HepG2 (cell line): Measurements from ENCODE around the gene CDH1. TPM values are rescaled to one million over a fixed set of nuclear protein-coding genes. Genes with fewer than 3 reads are reported as not detected.

Experiments used
- CEBPG ChIP-seq: IDR thresholded peaks from 2 replicates; pipeline ENCODE4 v1.6.1; 2016
- FOXC1 ChIP-seq: sonication (generic); formaldehyde crosslinking; IDR thresholded peaks from 2 replicates; pipeline ENCODE4 v1.8.0; 2022; ENCODE audit warnings: mild to moderate bottlenecking, missing genetic modification reagents, borderline replicate concordance
- HMG20A ChIP-seq: IDR thresholded peaks from 2 replicates; pipeline ENCODE4 v1.6.1; 2016; ENCODE audit warnings: borderline replicate concordance
- HNF4A ChIP-seq: sonication (generic); formaldehyde crosslinking; IDR thresholded peaks from 2 replicates; pipeline ENCODE4 v1.4.0; 2020; ENCODE audit warnings: missing genetic modification reagents
- KAT8 ChIP-seq: IDR thresholded peaks from 2 replicates; pipeline ENCODE4 v1.6.1; 2016; ENCODE audit warnings: missing genetic modification reagents, missing compliant biosample characterization
- ZBTB20 ChIP-seq: sonication (generic); formaldehyde crosslinking; IDR thresholded peaks from 2 replicates; pipeline ENCODE4 v1.8.1; 2023; ENCODE audit warnings: missing genetic modification reagents, low read depth, mild to moderate bottlenecking, borderline replicate concordance
- ZBTB7A ChIP-seq: sonication (generic); formaldehyde crosslinking; IDR thresholded peaks from 2 replicates; pipeline ENCODE4 v1.8.0; 2022; ENCODE audit warnings: mild to moderate bottlenecking, missing genetic modification reagents
- ZFP41 ChIP-seq: sonication (generic); formaldehyde crosslinking; IDR thresholded peaks from 2 replicates; pipeline ENCODE4 v1.4.0; 2020; ENCODE audit warnings: mild to moderate bottlenecking, missing genetic modification reagents, borderline replicate concordance
- ZKSCAN1 ChIP-seq: fragments of 150-350 bp; IDR thresholded peaks from 2 replicates; pipeline ENCODE4 v1.6.1; 2014; ENCODE audit warnings: low read length
- ZMAT3 ChIP-seq: sonication (generic); formaldehyde crosslinking; conservative IDR thresholded peaks from 2 replicates; pipeline ENCODE4 v1.7.0; 2021; ENCODE audit warnings: missing genetic modification reagents
- ZNF644 ChIP-seq: IDR thresholded peaks from 2 replicates; pipeline ENCODE4 v1.6.1; 2016; ENCODE audit warnings: low read depth
- ZNF83 ChIP-seq: sonication (generic); formaldehyde crosslinking; IDR thresholded peaks from 2 replicates; pipeline ENCODE4 v1.4.0; 2020; ENCODE audit warnings: missing genetic modification reagents, mild to moderate bottlenecking, borderline replicate concordance
- polyA plus RNA-seq, 8 experiments: library from polyadenylated mRNA; depleted of rRNA in 3 of 8; stranded (reverse) in 7 of 8; unstranded in 1 of 8; fragments of >200 nt; fragmentation: Illumina TruSeq in 4 of 8; extraction: Trizol in 4 of 8; gene quantifications; 2 replicates each; pipeline versions ENCODE4 v1.2.1 to v1.2.3, GENCODE V29; 2011 to 2016; ENCODE audit warnings: low read depth in 4 of 8, missing spikeins in 1 of 8, mixed read lengths in 1 of 8; ENCODE audit not compliant: insufficient read depth in 1 of 8
- total RNA-seq, 5 experiments: library from RNA; depleted of rRNA; stranded (reverse); fragments of >200 nt; fragmentation: Illumina TruSeq; extraction: Trizol; gene quantifications; 2 replicates each; pipeline ENCODE4 v1.2.3, GENCODE V29; 2016; ENCODE audit warnings: low read depth in 1 of 5
- TF ChIP-seq, protein P1 (sequence below): sonication (generic); formaldehyde crosslinking; IDR thresholded peaks from 2 replicates; pipeline ENCODE4 v1.8.0; 2023; ENCODE audit warnings: mild to moderate bottlenecking, missing genetic modification reagents
- TF ChIP-seq, protein P2 (sequence below): sonication (generic); formaldehyde crosslinking; IDR thresholded peaks from 2 replicates; pipeline ENCODE4 v1.4.0; 2020; ENCODE audit warnings: missing genetic modification reagents, borderline replicate concordance

The CDH1 gene
- total and polyA plus RNA-seq, 2 of the 13 experiments (the other 11 are each of a cell fraction or from before 2014, with no cell fraction given), result 0.95 to 9.8 TPM

DNA sequence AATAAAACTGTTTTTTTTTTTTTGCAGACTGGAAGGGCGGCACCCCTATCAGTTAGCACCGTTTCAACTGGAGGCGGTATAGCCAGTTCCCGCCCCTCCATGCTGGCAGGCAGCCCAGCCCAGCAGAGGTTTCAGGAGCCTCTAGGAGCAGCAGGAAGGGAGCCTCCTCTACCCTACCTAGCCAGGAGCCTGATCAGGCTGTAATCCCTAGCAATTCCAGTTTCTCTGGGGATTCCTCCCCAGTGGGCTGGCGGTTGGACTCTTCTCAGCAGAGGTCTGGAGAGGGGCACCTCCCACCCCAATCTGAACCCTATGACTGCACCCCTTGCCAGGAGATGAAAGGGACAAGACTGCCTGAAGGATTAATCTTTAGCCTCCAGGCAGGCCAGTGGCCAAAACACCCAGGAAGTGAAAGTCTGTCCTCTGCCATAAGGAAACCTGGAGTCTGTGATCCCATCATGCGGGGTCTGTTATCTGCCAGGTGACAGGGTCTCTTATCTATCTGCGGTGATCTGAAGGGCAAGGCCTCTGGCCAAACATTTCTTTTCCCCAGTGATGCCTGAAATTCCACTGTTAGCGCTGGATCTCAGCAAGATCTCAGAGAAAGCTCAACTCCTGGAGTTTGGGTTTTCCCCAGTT, 4.9 kb upstream of the CDH1 start (continued):
- TF ChIP-seq, protein P1, sequence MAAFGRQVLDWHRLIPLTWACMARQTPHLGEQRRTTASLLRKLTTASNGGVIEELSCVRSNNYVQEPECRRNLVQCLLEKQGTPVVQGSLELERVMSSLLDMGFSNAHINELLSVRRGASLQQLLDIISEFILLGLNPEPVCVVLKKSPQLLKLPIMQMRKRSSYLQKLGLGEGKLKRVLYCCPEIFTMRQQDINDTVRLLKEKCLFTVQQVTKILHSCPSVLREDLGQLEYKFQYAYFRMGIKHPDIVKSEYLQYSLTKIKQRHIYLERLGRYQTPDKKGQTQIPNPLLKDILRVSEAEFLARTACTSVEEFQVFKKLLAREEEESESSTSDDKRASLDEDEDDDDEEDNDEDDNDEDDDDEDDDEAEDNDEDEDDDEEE (CRISPR knock-in tag), result no peak
- TF ChIP-seq ZBTB20 (CRISPR knock-in tag) (0 out of 2 replicates have a peak, but pooled peaks have one; percentile 32), ZKSCAN1 (no peak), ZBTB7A (CRISPR knock-in tag) (no peak), HMG20A (0 out of 2 replicates have a peak, but pooled peaks have one; percentile 12), CEBPG (CRISPR knock-in tag) (0 out of 2 replicates have a peak, but pooled peaks have one; percentile 3), FOXC1 (CRISPR knock-in tag) (peak; percentile 38; the same call in 1 of the 2 replicates), ZNF83 (CRISPR knock-in tag) (no peak), ZFP41 (CRISPR knock-in tag) (no peak), ZNF644 (0 out of 2 replicates have a peak, but pooled peaks have one; percentile 10), KAT8 (0 out of 2 replicates have a peak, but pooled peaks have one; percentile 38), HNF4A (peak; percentile 22; the same call in 1 of the 2 replicates), ZMAT3 (CRISPR knock-in tag) (0 out of 2 replicates have a peak, but pooled peaks have one; percentile 50)
- TF ChIP-seq, protein P2, sequence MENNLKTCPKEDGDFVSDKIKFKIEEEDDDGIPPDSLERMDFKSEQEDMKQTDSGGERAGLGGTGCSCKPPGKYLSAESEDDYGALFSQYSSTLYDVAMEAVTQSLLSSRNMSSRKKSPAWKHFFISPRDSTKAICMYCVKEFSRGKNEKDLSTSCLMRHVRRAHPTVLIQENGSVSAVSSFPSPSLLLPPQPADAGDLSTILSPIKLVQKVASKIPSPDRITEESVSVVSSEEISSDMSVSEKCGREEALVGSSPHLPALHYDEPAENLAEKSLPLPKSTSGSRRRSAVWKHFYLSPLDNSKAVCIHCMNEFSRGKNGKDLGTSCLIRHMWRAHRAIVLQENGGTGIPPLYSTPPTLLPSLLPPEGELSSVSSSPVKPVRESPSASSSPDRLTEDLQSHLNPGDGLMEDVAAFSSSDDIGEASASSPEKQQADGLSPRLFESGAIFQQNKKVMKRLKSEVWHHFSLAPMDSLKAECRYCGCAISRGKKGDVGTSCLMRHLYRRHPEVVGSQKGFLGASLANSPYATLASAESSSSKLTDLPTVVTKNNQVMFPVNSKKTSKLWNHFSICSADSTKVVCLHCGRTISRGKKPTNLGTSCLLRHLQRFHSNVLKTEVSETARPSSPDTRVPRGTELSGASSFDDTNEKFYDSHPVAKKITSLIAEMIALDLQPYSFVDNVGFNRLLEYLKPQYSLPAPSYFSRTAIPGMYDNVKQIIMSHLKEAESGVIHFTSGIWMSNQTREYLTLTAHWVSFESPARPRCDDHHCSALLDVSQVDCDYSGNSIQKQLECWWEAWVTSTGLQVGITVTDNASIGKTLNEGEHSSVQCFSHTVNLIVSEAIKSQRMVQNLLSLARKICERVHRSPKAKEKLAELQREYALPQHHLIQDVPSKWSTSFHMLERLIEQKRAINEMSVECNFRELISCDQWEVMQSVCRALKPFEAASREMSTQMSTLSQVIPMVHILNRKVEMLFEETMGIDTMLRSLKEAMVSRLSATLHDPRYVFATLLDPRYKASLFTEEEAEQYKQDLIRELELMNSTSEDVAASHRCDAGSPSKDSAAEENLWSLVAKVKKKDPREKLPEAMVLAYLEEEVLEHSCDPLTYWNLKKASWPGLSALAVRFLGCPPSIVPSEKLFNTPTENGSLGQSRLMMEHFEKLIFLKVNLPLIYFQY, result 0 out of 2 replicates have a peak, but pooled peaks have one; percentile 11
- TF ChIP-seq, all 625 proteins: peak for 44
